Tibial nerve (tissue), 4 donors: Measurements from ENCODE around the gene IRS1. TPM values are rescaled to one million over a fixed set of nuclear protein-coding genes. Genes with fewer than 3 reads are reported as not detected.

ENCODE experiments used
- DNase-seq, 2 donors: peaks; one replicate each; pipeline ENCODE4 v3.0.0-alpha.2; 2019; ENCODE audit warnings: low spot score in 2 of 2
- H3K27ac ChIP-seq, 4 donors: fragments of 200-600 bp; sonication (generic) in 3 of 4; one replicate each; pipeline ENCODE4 v1.5.1; 2017 to 2019; ENCODE audit warnings: mild to moderate bottlenecking in 1 of 4
- H3K27me3 ChIP-seq, 2 donors: fragments of 200-600 bp; sonication (generic) in 1 of 2; one replicate each; pipeline versions ENCODE4 v1.5.1 to v1.6.0; 2017 to 2019
- H3K36me3 ChIP-seq, 3 donors: fragments of 200-600 bp; sonication (generic); one replicate each; pipeline ENCODE4 v1.5.1; 2018 to 2019
- H3K4me1 ChIP-seq, 4 donors: fragments of 200-600 bp; sonication (generic) in 3 of 4; one replicate each; pipeline ENCODE4 v1.5.1; 2017 to 2019
- H3K4me3 ChIP-seq, 4 donors: fragments of 200-600 bp; sonication (generic) in 3 of 4; one replicate each; pipeline ENCODE4 v1.5.1; 2017 to 2019; ENCODE audit warnings: mild to moderate bottlenecking in 1 of 4, moderate library complexity in 1 of 4
- H3K9me3 ChIP-seq, 4 donors: fragments of 200-600 bp; sonication (generic) in 3 of 4; one replicate each; pipeline ENCODE4 v1.5.1; 2017 to 2019
- EP300 ChIP-seq, 2 donors: sonication (generic); formaldehyde crosslinking; IDR thresholded peaks; one replicate each; pipeline ENCODE4 v1.6.1; 2017; ENCODE audit warnings: antibody characterized with exemption in 2 of 2, mild to moderate bottlenecking in 1 of 2
- POLR2A ChIP-seq, 2 donors: fragments of 450-650 bp; IDR thresholded peaks; one replicate each; pipeline ENCODE4 v1.6.1; 2017; ENCODE audit warnings: antibody characterized with exemption in 2 of 2, mild to moderate bottlenecking in 2 of 2, moderate library complexity in 2 of 2
- WGBS, 2 donors: methylation state at CpG; one replicate each; pipeline ENCODE4 v1.1.5; 2018; 5-methylcytosine and 5-hydroxymethylcytosine counted together
- total RNA-seq, 4 donors: library from RNA; depleted of rRNA; stranded (reverse); fragments of >200 nt; gene quantifications; one replicate each; pipeline ENCODE4 v1.1.0, GENCODE V29; 2016
- TF ChIP-seq, protein P1 (sequence below), 5 experiments: fragments of 200-600 bp in 3 of 5; fragments of 450-650 bp in 2 of 5; sonication (generic) in 3 of 5; IDR thresholded peaks; one replicate each; pipeline ENCODE4 v1.5.1; 2016 to 2019; ENCODE audit warnings: antibody characterized with exemption in 5 of 5, mild to moderate bottlenecking in 3 of 5, moderate library complexity in 2 of 5

The IRS1 gene
- total RNA-seq, 4 donors from 2014 or later, result 9.4 to 11.7 (median 11.2) TPM

DNA sequence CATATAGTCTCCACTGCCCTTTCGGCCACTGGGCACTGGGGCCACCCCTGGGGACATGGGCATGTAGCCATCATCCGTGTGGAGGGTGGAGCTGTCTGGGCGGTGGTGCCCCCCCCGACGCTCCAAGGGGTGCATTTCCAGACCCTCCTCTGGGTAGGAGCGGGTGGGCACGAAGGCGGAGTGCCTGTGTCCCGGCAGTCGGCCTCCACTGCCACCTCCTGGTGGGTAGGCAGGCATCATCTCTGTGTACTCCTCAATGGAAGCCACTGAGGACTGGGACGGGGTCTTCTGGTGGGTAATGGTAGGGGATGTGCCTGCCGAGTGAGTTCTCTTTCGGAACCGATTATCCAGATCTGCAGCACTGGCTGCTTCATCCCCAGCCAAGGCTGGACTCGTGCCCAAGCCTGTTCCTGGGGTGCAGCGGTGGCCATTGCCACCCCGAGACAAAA is 2.8 kb downstream of the IRS1 start:
- Histone ChIP-seq H3K4me3 (peak overlapping the region in 1 of 4 donors; percentile 10), H3K36me3 (peaks cover 0 to 23% (median 0%) of the 10 kb centered on the region in 3 donors), H3K9me3 (no peaks in the 10 kb centered on the region), H3K4me1 (peaks cover 0 to 85% (median 33%) of the 10 kb centered on the region in 4 donors), H3K27me3 (no peaks in the 10 kb centered on the region), H3K27ac (peak overlapping the region in 1 of 4 donors; percentile 99)
- WGBS, 2 donors, result 90 to 100% methylated on average over 7 to 10 of the region's 17 CpGs
- DNase-seq, result no peak
- TF ChIP-seq, protein P1, sequence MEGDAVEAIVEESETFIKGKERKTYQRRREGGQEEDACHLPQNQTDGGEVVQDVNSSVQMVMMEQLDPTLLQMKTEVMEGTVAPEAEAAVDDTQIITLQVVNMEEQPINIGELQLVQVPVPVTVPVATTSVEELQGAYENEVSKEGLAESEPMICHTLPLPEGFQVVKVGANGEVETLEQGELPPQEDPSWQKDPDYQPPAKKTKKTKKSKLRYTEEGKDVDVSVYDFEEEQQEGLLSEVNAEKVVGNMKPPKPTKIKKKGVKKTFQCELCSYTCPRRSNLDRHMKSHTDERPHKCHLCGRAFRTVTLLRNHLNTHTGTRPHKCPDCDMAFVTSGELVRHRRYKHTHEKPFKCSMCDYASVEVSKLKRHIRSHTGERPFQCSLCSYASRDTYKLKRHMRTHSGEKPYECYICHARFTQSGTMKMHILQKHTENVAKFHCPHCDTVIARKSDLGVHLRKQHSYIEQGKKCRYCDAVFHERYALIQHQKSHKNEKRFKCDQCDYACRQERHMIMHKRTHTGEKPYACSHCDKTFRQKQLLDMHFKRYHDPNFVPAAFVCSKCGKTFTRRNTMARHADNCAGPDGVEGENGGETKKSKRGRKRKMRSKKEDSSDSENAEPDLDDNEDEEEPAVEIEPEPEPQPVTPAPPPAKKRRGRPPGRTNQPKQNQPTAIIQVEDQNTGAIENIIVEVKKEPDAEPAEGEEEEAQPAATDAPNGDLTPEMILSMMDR (IDR thresholded peaks at IDR 0.05), result peak in 4 of 5 experiments; percentile 19 to 52 (median 40)
- TF ChIP-seq EP300 (IDR thresholded peaks at IDR 0.05), result no peak

- Histone ChIP-seq H3K27ac (peak overlapping the region; percentile 57 to 99 (median 96)), H3K36me3 (peaks cover 0 to 23% (median 0%) of the 10 kb centered on the region in 3 donors), H3K4me3 (peak overlapping the region in 3 of 4 donors; percentile 22 to 33 (median 24)), H3K27me3 (no peaks in the 10 kb centered on the region), H3K9me3 (no peaks in the 10 kb centered on the region), H3K4me1 (peaks cover 0 to 79% (median 27%) of the 10 kb centered on the region in 4 donors)
- WGBS, 2 donors, result 77 to 86% methylated on average over 12 to 22 of the region's 25 CpGs
- DNase-seq, result no peak
- no peak for TF ChIP-seq POLR2A (IDR thresholded peaks at IDR 0.05)
- TF ChIP-seq EP300 (IDR thresholded peaks at IDR 0.05), result no peak
- TF ChIP-seq, protein P1 (IDR thresholded peaks at IDR 0.05), result no peak
Measured at GRCh38 chr2:226796012-226796839, 3.4 kb downstream of the IRS1 start.

DNA sequence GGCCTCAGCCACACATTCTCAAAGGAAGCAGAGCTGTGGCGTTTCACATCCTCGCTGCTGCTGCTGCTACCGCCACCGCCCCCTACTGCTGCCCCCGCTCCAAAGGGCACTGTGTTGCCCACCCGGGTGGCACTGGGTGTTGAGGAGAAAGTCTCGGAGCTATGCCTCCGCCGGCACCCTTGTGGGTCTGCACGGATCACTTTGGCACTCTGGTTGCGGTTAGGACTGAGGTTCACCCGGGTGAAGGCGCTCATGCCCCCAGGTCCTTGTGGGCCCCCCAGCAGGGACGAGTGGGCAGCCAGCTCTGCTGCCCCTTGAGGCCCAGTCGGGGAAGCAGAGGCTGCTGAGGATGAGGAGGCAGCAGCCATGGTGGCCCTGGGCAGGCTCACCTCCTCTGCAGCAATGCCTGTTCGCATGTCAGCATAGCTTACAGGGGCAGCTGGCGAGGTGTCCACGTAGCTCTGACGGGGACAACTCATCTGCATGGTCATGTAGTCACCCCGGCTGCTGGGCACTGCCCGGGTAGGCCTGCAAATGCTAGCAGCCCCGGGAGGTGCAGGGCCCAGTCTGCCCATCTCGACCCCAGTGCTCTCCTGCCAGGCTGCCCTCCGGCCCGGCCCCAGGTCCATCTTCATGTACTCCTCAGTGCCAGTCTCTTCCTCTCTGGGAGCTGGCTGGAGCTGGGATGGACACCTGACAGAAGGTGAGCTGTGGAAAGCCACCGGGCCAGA is 4.2 kb downstream of the IRS1 start:
- H3K9me3 ChIP-seq, result no peaks in the 10 kb centered on the region
- WGBS, 2 donors, result 61 to 66% methylated on average over 7 to 24 of the region's 26 CpGs
- DNase-seq, result no peak
- TF ChIP-seq EP300 (IDR thresholded peaks at IDR 0.05), result no peak
- TF ChIP-seq, protein P1 (IDR thresholded peaks at IDR 0.05), result peak in 1 of 5 experiments; percentile 27
- peaks cover 0 to 77% (median 32%) of the 10 kb centered on the region in 4 donors for H3K4me1 ChIP-seq
- peak overlapping the region; percentile 5 to 33 (median 23) for H3K4me3 ChIP-seq
- H3K27ac ChIP-seq, result peak overlapping the region; percentile 57 to 99 (median 96)
- peaks cover 0 to 23% (median 0%) of the 10 kb centered on the region in 3 donors for H3K36me3 ChIP-seq
- H3K27me3 ChIP-seq, result no peaks in the 10 kb centered on the region

DNA sequence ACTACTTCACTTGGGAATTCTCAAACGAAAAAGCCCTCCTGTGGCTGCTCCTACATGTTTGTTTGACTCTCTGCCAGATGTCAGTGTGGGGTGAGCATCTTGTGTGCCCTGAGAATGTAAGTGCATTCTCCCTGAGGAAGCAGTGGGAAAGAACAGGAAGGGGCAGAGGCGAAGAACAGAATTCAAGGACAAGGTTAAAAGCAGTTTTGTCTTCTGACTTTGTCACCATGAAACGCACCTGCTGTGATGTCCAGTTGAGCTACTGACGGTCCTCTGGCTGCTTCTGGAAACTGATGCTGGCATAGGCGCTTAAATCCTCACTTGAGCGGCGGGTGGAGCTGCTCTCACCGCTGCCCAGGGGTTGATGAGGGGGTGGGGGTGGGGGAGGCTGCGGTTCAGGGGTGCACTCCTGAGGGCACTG is 4.9 kb downstream of the IRS1 start:
- peaks cover 0 to 23% (median 0%) of the 10 kb centered on the region in 3 donors for H3K36me3 ChIP-seq
- 25 to 35% methylated on average over 9 of the region's 9 CpGs for WGBS, 2 donors
- peak overlapping the region; percentile 57 to 99 (median 96) for H3K27ac ChIP-seq
- DNase-seq, result no peak
- peaks cover 0 to 78% (median 30%) of the 10 kb centered on the region in 4 donors for H3K4me1 ChIP-seq
- H3K27me3 ChIP-seq, result no peaks in the 10 kb centered on the region
- TF ChIP-seq EP300 (IDR thresholded peaks at IDR 0.05), result peak in 1 of 2 donors; percentile 8
- no peak for TF ChIP-seq POLR2A (IDR thresholded peaks at IDR 0.05)
- H3K4me3 ChIP-seq, result peak overlapping the region in 3 of 4 donors; percentile 20 to 33 (median 22)
- no peaks in the 10 kb centered on the region for H3K9me3 ChIP-seq

DNA sequence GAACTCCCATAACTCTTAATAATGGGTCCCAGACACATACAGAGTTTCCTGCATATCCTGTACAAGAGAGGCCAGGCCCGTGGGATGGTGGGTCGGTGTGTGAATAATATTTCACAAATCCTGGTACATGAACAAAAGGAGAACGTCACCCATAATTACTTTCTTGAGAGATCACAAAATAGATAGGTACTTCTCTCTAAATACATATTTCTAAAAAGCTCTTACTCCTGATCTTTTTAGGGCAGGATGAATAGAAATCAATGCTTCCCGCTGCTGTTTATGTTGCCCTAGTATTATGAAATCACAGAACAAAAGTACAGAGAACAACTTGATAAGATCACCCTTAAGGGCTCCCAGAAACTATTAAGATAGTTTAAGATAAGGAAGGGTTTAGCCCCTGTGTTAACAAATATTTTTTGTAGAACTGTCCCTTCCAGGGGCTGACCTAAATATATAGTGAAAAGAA is 5.4 kb downstream of the IRS1 start:
- WGBS, 2 donors, result 12% methylated on average over 4 of the region's 4 CpGs
- DNase-seq, result no peak
- Histone ChIP-seq H3K36me3 (peaks cover 0 to 23% (median 0%) of the 10 kb centered on the region in 3 donors), H3K9me3 (no peaks in the 10 kb centered on the region), H3K4me1 (peaks cover 0 to 83% (median 30%) of the 10 kb centered on the region in 4 donors), H3K27ac (peak overlapping the region; percentile 57 to 99 (median 96)), H3K4me3 (peak overlapping the region in 3 of 4 donors; percentile 20 to 33 (median 22)), H3K27me3 (no peaks in the 10 kb centered on the region)
- TF ChIP-seq EP300 (IDR thresholded peaks at IDR 0.05), result no peak
- TF ChIP-seq, protein P1 (IDR thresholded peaks at IDR 0.05), result no peak
